HCT116 (cell line): ENCODE data around the gene APBB1IP.

Experiments
- EZH2phosphoT487 ChIP-seq: fragments of 200-600 bp; IDR thresholded peaks from 2 replicates; pipeline ENCODE4 v1.6.1; 2018; ENCODE audit warnings: antibody characterized with exemption, borderline replicate concordance
- TF ChIP-seq, protein P1 (sequence below): IDR thresholded peaks from 2 replicates; pipeline ENCODE4 v1.6.1; 2012

- TF ChIP-seq, protein P1, sequence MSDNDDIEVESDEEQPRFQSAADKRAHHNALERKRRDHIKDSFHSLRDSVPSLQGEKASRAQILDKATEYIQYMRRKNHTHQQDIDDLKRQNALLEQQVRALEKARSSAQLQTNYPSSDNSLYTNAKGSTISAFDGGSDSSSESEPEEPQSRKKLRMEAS, result no peak
- TF ChIP-seq EZH2phosphoT487, result no peak
These were observed 50.2 kb downstream of the APBB1IP start for GRCh38 chr10:26488344-26488743.
